H9 (cell line): ENCODE data around the gene RCAN1. TPM values are rescaled to one million over a fixed set of nuclear protein-coding genes. Genes with fewer than 3 reads are reported as not detected.
"Not testable (repeated sequence)": the region's sequence is repeated elsewhere in the genome, so short reads cannot be mapped to it uniquely, and the experiment has no call there.

Experiments
- DNase-seq: peaks from one replicate; pipeline ENCODE4 v3.0.0-alpha.2; 2017
- H2AFZ ChIP-seq: one replicate; pipeline ENCODE4 v1.6.1; 2013; ENCODE audit warnings: mild to moderate bottlenecking, low read length, control low read depth, moderate library complexity
- H2AK5ac ChIP-seq: 2 replicates; pipeline ENCODE4 v1.6.1; 2013; ENCODE audit warnings: low read length, control low read depth, mixed read lengths; ENCODE audit not compliant: insufficient read length
- H2BK120ac ChIP-seq: one replicate; pipeline ENCODE4 v1.6.1; 2013; ENCODE audit warnings: low read depth, mild to moderate bottlenecking, low read length, control low read depth, inconsistent platforms; ENCODE audit not compliant: poor library complexity, severe bottlenecking
- H2BK12ac ChIP-seq: 2 replicates; pipeline ENCODE4 v1.6.1; 2013; ENCODE audit warnings: low read length, control low read depth, mixed read lengths, low read depth; ENCODE audit not compliant: insufficient read length
- H2BK15ac ChIP-seq: 2 replicates; pipeline ENCODE4 v1.6.1; 2013; ENCODE audit warnings: low read depth, low read length, control low read depth
- H2BK20ac ChIP-seq: one replicate; pipeline ENCODE4 v1.6.1; 2013; ENCODE audit warnings: low read depth, mild to moderate bottlenecking, low read length, control low read depth, inconsistent platforms; ENCODE audit not compliant: poor library complexity, severe bottlenecking
- H2BK5ac ChIP-seq: 2 replicates; pipeline ENCODE4 v1.6.1; 2013; ENCODE audit warnings: low read length, control low read depth, mixed read lengths; ENCODE audit not compliant: insufficient read length
- H3K14ac ChIP-seq: 2 replicates; pipeline ENCODE4 v1.6.1; 2013; ENCODE audit warnings: low read length, control low read depth; ENCODE audit not compliant: insufficient read depth
- H3K18ac ChIP-seq: 2 replicates; pipeline ENCODE4 v1.6.1; 2013; ENCODE audit warnings: low read depth, mild to moderate bottlenecking, mixed read lengths, low read length, control low read depth; ENCODE audit not compliant: insufficient read length
- H3K23ac ChIP-seq: 2 replicates; pipeline ENCODE4 v1.6.1; 2013; ENCODE audit warnings: low read length, control low read depth, mixed read lengths, low read depth; ENCODE audit not compliant: insufficient read length
- H3K23me2 ChIP-seq: 2 replicates; pipeline ENCODE4 v1.6.1; 2013; ENCODE audit warnings: low read depth, mild to moderate bottlenecking, mixed read lengths, low read length, control low read depth; ENCODE audit not compliant: insufficient read length, poor library complexity, severe bottlenecking
- H3K27ac ChIP-seq: 2 replicates; pipeline ENCODE4 v1.5.1; 2013; ENCODE audit warnings: low read length, control low read depth, mixed read lengths, low read depth; ENCODE audit not compliant: insufficient read length
- H3K27me3 ChIP-seq: 2 replicates; pipeline ENCODE4 v1.6.1; 2013; ENCODE audit warnings: low read length, control low read depth, inconsistent platforms; ENCODE audit not compliant: insufficient read depth
- H3K4ac ChIP-seq: 2 replicates; pipeline ENCODE4 v1.6.1; 2013; ENCODE audit warnings: low read depth, mild to moderate bottlenecking, control low read depth, inconsistent platforms, low read length, moderate library complexity
- H3K4me1 ChIP-seq: 2 replicates; pipeline ENCODE4 v1.6.1; 2013; ENCODE audit warnings: low read length, control low read depth, inconsistent platforms; ENCODE audit not compliant: insufficient read depth
- H3K4me2 ChIP-seq: 2 replicates; pipeline ENCODE4 v1.6.1; 2013; ENCODE audit warnings: low read length, control low read depth, mixed read lengths; ENCODE audit not compliant: insufficient read length, insufficient read depth
- H3K56ac ChIP-seq: 2 replicates; pipeline ENCODE4 v1.6.1; 2013; ENCODE audit warnings: low read depth, mild to moderate bottlenecking, mixed read lengths, low read length, control low read depth; ENCODE audit not compliant: insufficient read length
- H3K79me1 ChIP-seq: 2 replicates; pipeline ENCODE4 v1.6.1; 2013; ENCODE audit warnings: low read depth, mild to moderate bottlenecking, moderate library complexity, low read length, control low read depth, inconsistent platforms; ENCODE audit not compliant: insufficient read depth, poor library complexity, severe bottlenecking
- H3K79me2 ChIP-seq: 2 replicates; pipeline ENCODE4 v1.6.1; 2013; ENCODE audit warnings: low read length, control low read depth, inconsistent platforms; ENCODE audit not compliant: insufficient read depth
- H3K9ac ChIP-seq: 2 replicates; pipeline ENCODE4 v1.6.1; 2013; ENCODE audit warnings: low read length, control low read depth, mixed read lengths; ENCODE audit not compliant: insufficient read length; ENCODE audit errors: extremely low read depth
- H3K9me3 ChIP-seq: one replicate; pipeline ENCODE4 v1.6.1; 2013; ENCODE audit warnings: low read depth, low read length, inconsistent platforms; ENCODE audit not compliant: control insufficient read depth
- H3T11ph ChIP-seq: one replicate; pipeline ENCODE4 v1.6.1; 2013; ENCODE audit warnings: mild to moderate bottlenecking, low read length, control low read depth, inconsistent platforms
- H4K20me1 ChIP-seq: one replicate; pipeline ENCODE4 v1.6.1; 2013; ENCODE audit not compliant: control insufficient read depth, insufficient read length, insufficient read depth
- H4K5ac ChIP-seq: 2 replicates; pipeline ENCODE4 v1.6.1; 2013; ENCODE audit warnings: low read depth, mild to moderate bottlenecking, mixed read lengths, low read length, control low read depth; ENCODE audit not compliant: insufficient read length
- H4K8ac ChIP-seq: replicated peaks from 2 replicates; pipeline ENCODE4 v1.6.1; 2013; ENCODE audit warnings: low read length, control low read depth, mixed read lengths, low read depth; ENCODE audit not compliant: insufficient read length
- H4K91ac ChIP-seq: 2 replicates; pipeline ENCODE4 v1.6.1; 2013; ENCODE audit warnings: low read depth, mild to moderate bottlenecking, moderate library complexity, mixed read lengths, low read length, control low read depth; ENCODE audit not compliant: insufficient read length
- H3K27ac Mint-ChIP-seq, 3 experiments: 2 replicates in 2 of 3; 3 replicates in 1 of 3; pipeline ENCODE4 v1.8.0; 2020 to 2021; ENCODE audit warnings: mixed read lengths in 3 of 3, mild to moderate bottlenecking in 1 of 3, moderate library complexity in 1 of 3
- H3K27me3 Mint-ChIP-seq: 2 replicates; pipeline ENCODE4 v1.8.0; 2021; ENCODE audit warnings: low read depth, mild to moderate bottlenecking, moderate library complexity, mixed read lengths
- H3K36me3 Mint-ChIP-seq, 3 experiments: 2 replicates in 2 of 3; 3 replicates in 1 of 3; pipeline ENCODE4 v1.8.0; 2020 to 2021; ENCODE audit warnings: low read depth in 3 of 3, mixed read lengths in 3 of 3; ENCODE audit not compliant: insufficient read depth in 1 of 3
- H3K4me1 Mint-ChIP-seq, 2 experiments: 2 replicates each; pipeline ENCODE4 v1.8.0; 2020; ENCODE audit warnings: mixed read lengths in 2 of 2
- H3K4me3 Mint-ChIP-seq, 2 experiments: 2 replicates in 1 of 2; 3 replicates in 1 of 2; pipeline ENCODE4 v1.8.0; 2020 to 2021; ENCODE audit warnings: mild to moderate bottlenecking in 2 of 2, mixed read lengths in 2 of 2, moderate library complexity in 1 of 2
- H3K9me3 Mint-ChIP-seq, 2 experiments: 2 replicates in 1 of 2; 3 replicates in 1 of 2; pipeline ENCODE4 v1.8.0; 2020; ENCODE audit warnings: mild to moderate bottlenecking in 2 of 2, mixed read lengths in 2 of 2, moderate library complexity in 1 of 2
- CTCF ChIP-seq: fragments of 200-600 bp; sonication (generic); conservative IDR thresholded peaks from 3 replicates; pipeline ENCODE4 v1.8.0; 2021; ENCODE audit warnings: antibody characterized with exemption, mild to moderate bottlenecking
- WGBS: extraction: QIAGEN DNeasy Blood & Tissue Kit; methylation state at CpG from one replicate; pipeline ENCODE4 v1.1.7; 2013; ENCODE audit warnings: missing lambda C conversion rate, low lambda C conversion rate, mixed read lengths; ENCODE audit not compliant: insufficient read length; ENCODE audit errors: extremely low coverage; 5-methylcytosine and 5-hydroxymethylcytosine counted together
- total RNA-seq: library from RNA; stranded (reverse); gene quantifications from 2 replicates; pipeline ENCODE4 v1.2.1, GENCODE V29; 2021

The RCAN1 gene
- total RNA-seq, 1 experiment from 2014 or later = 7.0 TPM

- H3T11ph ChIP-seq = no peak overlapping the region
These were observed 57.7 kb downstream of the RCAN1 start for GRCh38 chr21:34557261-34557660.

GRCh38 chr21:34554670-34555069, 60.2 kb downstream of the RCAN1 start:
- H2BK12ac ChIP-seq, H4K5ac ChIP-seq, H3K23ac ChIP-seq, H3K27ac ChIP-seq, H4K91ac ChIP-seq, H3K4me2 ChIP-seq, H3K79me2 ChIP-seq, H2BK5ac ChIP-seq, H3K18ac ChIP-seq, H3K4me3 Mint-ChIP-seq, H2BK20ac ChIP-seq, H2BK120ac ChIP-seq, H3K9me3 ChIP-seq, H3K27me3 ChIP-seq, H4K8ac ChIP-seq, DNase-seq, H2AK5ac ChIP-seq, H3K56ac ChIP-seq, H2AFZ ChIP-seq, H3K27me3 Mint-ChIP-seq, H3K27ac Mint-ChIP-seq, H3K14ac ChIP-seq, H3K4me1 ChIP-seq, H3K23me2 ChIP-seq, H3T11ph ChIP-seq, H3K79me1 ChIP-seq, H3K9ac ChIP-seq, H3K4ac ChIP-seq, H2BK15ac ChIP-seq, H4K20me1 ChIP-seq: not testable (repeated sequence)
- Mint-ChIP-seq H3K9me3 (peaks cover 15 to 16% of the 10 kb centered on the region in 2 experiments), H3K4me1 (peaks cover 11 to 13% of the 10 kb centered on the region in 2 experiments), H3K36me3 (peaks cover 6 to 14% (median 8%) of the 10 kb centered on the region in 3 experiments)
- WGBS = no CpG with 5 or more reads among the region's 2 CpGs

More at GRCh38 chr21:34557261-34557660, 57.7 kb downstream of the RCAN1 start:
- TF ChIP-seq CTCF = no peak
- DNase-seq = no peak
- Histone ChIP-seq H3K18ac (no peak overlapping the region), H3K4me2 (no peak overlapping the region), H2AFZ (no peak overlapping the region), H3K56ac (no peak overlapping the region), H4K5ac (no peak overlapping the region), H3K27ac (no peak overlapping the region), H4K20me1 (no peaks in the 10 kb centered on the region), H3K79me2 (no peaks in the 10 kb centered on the region), H2BK12ac (no peak overlapping the region), H3K23me2 (no peaks in the 10 kb centered on the region), H3K14ac (no peak overlapping the region), H3K23ac (no peak overlapping the region), H2AK5ac (no peak overlapping the region), H4K91ac (no peak overlapping the region), H3K4ac (no peak overlapping the region), H3K4me1 (no peaks in the 10 kb centered on the region), H3K79me1 (no peaks in the 10 kb centered on the region), H2BK5ac (no peak overlapping the region), H2BK20ac (no peak overlapping the region), H3K9me3 (no peaks in the 10 kb centered on the region), H2BK120ac (no peak overlapping the region), H3K9ac (no peak overlapping the region), H4K8ac (no peak overlapping the region), H3K27me3 (no peaks in the 10 kb centered on the region), H2BK15ac (no peak overlapping the region)
- Mint-ChIP-seq H3K9me3 (peaks cover 15 to 16% of the 10 kb centered on the region in 2 experiments), H3K27ac (peak overlapping the region in 1 of 3 experiments; percentile 29; a peak in 1 of 7 replicates), H3K36me3 (peaks cover 6 to 14% (median 8%) of the 10 kb centered on the region in 3 experiments), H3K27me3 (peaks cover 2% of the 10 kb centered on the region; the same call in 1 of the 2 replicates), H3K4me1 (peaks cover 13 to 14% of the 10 kb centered on the region in 2 experiments), H3K4me3 (no peak overlapping the region)
- no CpG with 5 or more reads among the region's 5 CpGs for WGBS
